NCI-H2029 (cell line): ENCODE results near the gene STEAP2.

Experiments
- DNase-seq: peaks from one replicate; lab custom pipeline; 2025; lab: John Stamatoyannopoulos, UW

Gene STEAP2

DNA sequence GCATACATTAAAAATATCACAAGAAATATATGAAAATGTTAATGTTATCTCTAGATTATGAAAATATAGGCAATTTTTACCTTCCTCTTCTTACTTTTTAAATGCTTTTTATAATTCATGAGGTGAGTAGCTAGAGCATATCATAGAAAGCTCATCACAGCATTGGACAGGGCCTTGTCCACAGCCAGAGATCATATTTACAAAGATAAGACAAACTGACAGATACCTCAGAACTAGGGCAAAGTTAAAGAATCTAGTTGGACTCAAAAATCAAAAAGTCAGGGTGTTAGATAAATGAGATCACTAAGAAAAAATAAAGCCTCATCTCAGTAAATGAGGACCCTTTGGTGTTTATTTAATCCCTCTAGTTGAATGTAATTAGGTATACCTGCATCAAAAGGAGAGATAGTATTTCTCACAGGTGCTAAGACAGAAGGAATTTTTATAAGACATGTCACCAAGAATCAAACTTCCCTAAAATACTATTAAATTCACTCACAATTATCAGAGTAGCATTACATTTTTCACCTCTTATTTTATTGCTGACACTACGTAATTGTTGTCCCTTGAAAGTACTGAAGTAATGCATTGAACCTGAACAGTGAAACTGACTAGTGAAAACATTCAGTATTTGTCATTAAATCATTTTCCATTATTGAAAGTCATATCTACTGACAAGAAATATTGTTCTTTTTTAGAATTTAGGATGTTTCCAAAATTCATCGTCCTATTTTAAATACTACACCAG is 59.1 kb downstream of the STEAP2 start:
- no peak for DNase-seq

DNA sequence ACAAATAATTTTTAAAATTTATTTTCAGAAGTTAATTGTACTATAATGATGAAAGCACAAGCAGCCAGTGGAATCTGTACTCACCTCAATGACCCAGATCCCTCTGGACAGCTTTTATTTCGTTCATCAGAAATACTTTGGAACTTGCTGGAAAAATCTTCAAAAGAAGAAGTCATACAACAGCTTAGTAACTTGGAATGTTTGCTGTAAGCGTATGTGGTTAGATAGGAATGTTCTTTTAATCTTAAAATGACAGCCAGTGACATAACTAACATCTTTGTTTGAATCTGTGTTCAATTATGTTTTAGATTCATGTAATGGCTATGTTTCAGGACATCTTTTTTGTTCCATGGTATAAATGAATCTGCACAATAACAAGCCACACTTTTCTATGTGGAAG is 60.2 kb downstream of the STEAP2 start:
- no peak for DNase-seq

DNA sequence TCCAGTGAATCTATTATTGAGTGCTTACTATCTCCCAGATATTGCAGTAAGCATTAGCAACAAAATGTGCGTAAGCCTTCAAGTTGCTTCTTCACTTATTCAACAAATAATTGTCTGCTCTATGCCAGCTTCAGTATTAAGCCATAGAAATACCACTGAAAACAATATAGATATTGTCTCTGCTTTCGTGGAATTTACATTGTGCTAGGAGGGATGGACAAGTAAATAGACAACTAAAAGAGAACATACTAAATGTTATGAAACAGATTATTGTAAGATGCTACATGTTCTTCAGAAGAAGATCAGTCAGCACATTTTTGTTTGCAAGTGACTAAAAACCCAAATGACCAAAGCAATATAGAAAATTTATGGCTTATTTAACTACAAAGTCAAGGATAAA is 60.7 kb downstream of the STEAP2 start:
- DNase-seq: no peak

DNA sequence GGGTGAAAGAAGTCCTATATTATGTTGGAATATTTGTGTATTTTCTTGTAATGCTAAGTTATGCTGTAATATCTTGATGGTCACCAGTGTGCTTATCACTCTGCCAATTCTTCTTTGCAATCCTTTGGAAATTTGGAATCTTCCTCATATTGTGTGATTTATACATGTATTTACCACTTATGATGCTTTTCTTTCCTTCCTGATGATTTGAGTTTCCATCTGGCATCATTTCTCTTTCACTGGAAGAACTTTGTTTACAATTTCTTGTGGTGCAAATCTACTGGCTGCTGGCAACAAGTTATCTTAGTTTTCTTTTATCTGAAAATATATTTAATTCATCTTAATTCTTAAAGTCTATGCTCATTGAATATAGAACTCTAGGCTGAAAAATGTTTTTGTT is 62.6 kb downstream of the STEAP2 start:
- DNase-seq: no peak

DNA sequence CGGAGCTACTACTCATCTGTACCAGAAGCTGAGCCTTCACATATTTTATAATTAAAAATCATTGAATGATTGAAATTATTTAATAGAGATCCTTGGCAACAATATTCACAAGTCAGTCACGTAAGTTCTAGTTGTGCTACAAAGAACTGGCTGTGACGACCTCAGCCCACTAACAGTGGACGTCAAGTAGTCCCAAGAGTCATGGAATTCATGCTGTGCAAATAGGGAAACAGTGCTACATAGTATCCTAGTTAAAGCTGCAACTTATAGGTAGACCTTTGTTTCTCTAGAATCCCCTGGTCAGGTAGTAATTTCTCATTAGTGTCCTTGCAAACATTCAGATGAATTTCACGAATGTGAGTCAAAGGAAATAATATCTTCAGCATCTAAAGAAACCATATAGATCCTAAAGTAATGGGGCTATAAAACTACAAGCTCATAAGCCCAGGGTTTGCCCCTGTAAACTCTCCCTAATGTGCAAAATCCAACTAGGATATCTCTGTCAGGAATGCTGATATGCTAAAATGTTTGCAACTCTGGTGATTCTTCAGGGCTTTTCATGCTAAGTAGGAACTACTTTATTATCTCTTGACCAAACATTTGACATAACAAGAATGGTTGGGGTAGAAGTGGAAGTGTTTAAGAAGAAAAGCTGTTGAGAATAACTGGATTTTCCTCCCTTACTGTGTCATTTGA is 64.6 kb downstream of the STEAP2 start:
- no peak for DNase-seq
